Neural progenitor cell (in vitro differentiated cells): Measurements from ENCODE around the gene XCR1.

Experiments used
- CTCF ChIP-seq: fragments of 200-600 bp; sonication (generic); IDR thresholded peaks from 2 replicates; pipeline ENCODE4 v1.5.1; 2017; ENCODE audit warnings: antibody characterized with exemption, mild to moderate bottlenecking
- EZH2 ChIP-seq: fragments of 200-600 bp; sonication (generic); IDR thresholded peaks from 2 replicates; pipeline ENCODE4 v1.6.1; 2017; ENCODE audit warnings: antibody characterized with exemption, mild to moderate bottlenecking, moderate library complexity

- TF ChIP-seq EZH2 (no peak), CTCF (no peak)
Measured at GRCh38 chr3:45992133-45992729, 35.1 kb downstream of the XCR1 start.
